HEK293 (cell line): ENCODE data around the gene FOXB2.

Experiments
- CTCF ChIA-PET: fragments of 350-600 bp; formaldehyde crosslinking; extraction: SDS; loops from one replicate; lab custom pipeline; 2021; ENCODE audit warnings: antibody characterized with exemption; lab: Yijun Ruan, JAX
- POLR2A ChIA-PET: fragments of 300-600 bp; formaldehyde crosslinking; extraction: SDS; loops from one replicate; lab custom pipeline; 2020; ENCODE audit warnings: antibody characterized with exemption, inconsistent platforms; lab: Yijun Ruan, JAX
- H3K27ac ChIP-seq: fragments of 200-500 bp; sonication (Bioruptor generic); 2 replicates; pipeline ENCODE4 v1.5.1; 2014; ENCODE audit warnings: low read depth, low read length, control low read depth, inconsistent platforms; ENCODE audit errors: extremely low read depth
- H3K36me3 ChIP-seq, 2 experiments: fragments of 200-500 bp in 1 of 2; sonication (Bioruptor generic) in 1 of 2; 1 replicate in 1 of 2; 2 replicates in 1 of 2; pipeline ENCODE4 v1.5.1; 2014 to 2017; ENCODE audit warnings: inconsistent platforms in 2 of 2, low read length in 2 of 2; ENCODE audit not compliant: control insufficient read depth in 2 of 2, insufficient read depth in 1 of 2
- H3K4me1 ChIP-seq: fragments of 200-500 bp; sonication (Bioruptor generic); 2 replicates; pipeline ENCODE4 v1.5.1; 2014; ENCODE audit warnings: mild to moderate bottlenecking, low read length, inconsistent platforms; ENCODE audit not compliant: control insufficient read depth, insufficient read depth
- H3K4me3 ChIP-seq: 2 replicates; pipeline ENCODE4 v1.5.1; 2011; ENCODE audit warnings: low read depth, mild to moderate bottlenecking, control low read depth, low read length, moderate library complexity
- H3K9me3 ChIP-seq: fragments of 200-500 bp; sonication (Bioruptor generic); 2 replicates; pipeline ENCODE4 v1.5.1; 2014; ENCODE audit warnings: low read depth, low read length, inconsistent platforms; ENCODE audit not compliant: control insufficient read depth, insufficient read depth
- AEBP2 ChIP-seq: fragments of 450-650 bp; formaldehyde crosslinking; IDR thresholded peaks from 2 replicates; pipeline ENCODE4 v1.5.1; 2016; ENCODE audit warnings: missing biosample characterization, missing genetic modification characterization, borderline replicate concordance
- OSR2 ChIP-seq: fragments of 450-650 bp; formaldehyde crosslinking; IDR thresholded peaks from 2 replicates; pipeline ENCODE4 v1.5.1; 2016; ENCODE audit warnings: missing biosample characterization, missing genetic modification characterization
- SETDB1 ChIP-seq: IDR thresholded peaks from one replicate; pipeline ENCODE4 v1.6.1; 2017; ENCODE audit warnings: mild to moderate bottlenecking, low read length, moderate library complexity, mixed read lengths; ENCODE audit not compliant: insufficient read length
- SP7 ChIP-seq: fragments of 450-650 bp; formaldehyde crosslinking; IDR thresholded peaks from 2 replicates; pipeline ENCODE4 v1.5.1; 2016; ENCODE audit warnings: missing biosample characterization, missing genetic modification characterization
- ZBTB7A ChIP-seq: fragments of 450-650 bp; formaldehyde crosslinking; IDR thresholded peaks from 2 replicates; pipeline ENCODE4 v1.5.1; 2016; ENCODE audit warnings: low read depth, missing biosample characterization, missing genetic modification characterization
- ZNF114 ChIP-seq: fragments of 450-650 bp; formaldehyde crosslinking; IDR thresholded peaks from 2 replicates; pipeline ENCODE4 v1.5.0; 2017; ENCODE audit warnings: missing biosample characterization, missing genetic modification characterization
- ZNF248 ChIP-seq: fragments of 450-650 bp; formaldehyde crosslinking; IDR thresholded peaks from 2 replicates; pipeline ENCODE4 v1.5.1; 2017; ENCODE audit warnings: missing biosample characterization, missing genetic modification characterization
- ZNF311 ChIP-seq: fragments of 450-650 bp; formaldehyde crosslinking; IDR thresholded peaks from 2 replicates; pipeline ENCODE4 v1.5.1; 2017; ENCODE audit warnings: missing biosample characterization, missing genetic modification characterization, borderline replicate concordance
- ZNF335 ChIP-seq: fragments of 450-650 bp; formaldehyde crosslinking; conservative IDR thresholded peaks from 2 replicates; pipeline ENCODE4 v1.5.1; 2016; ENCODE audit warnings: missing biosample characterization, missing genetic modification characterization
- ZNF391 ChIP-seq: fragments of 450-650 bp; formaldehyde crosslinking; IDR thresholded peaks from 2 replicates; pipeline ENCODE4 v1.5.1; 2016; ENCODE audit warnings: low read depth, missing biosample characterization, missing genetic modification characterization, borderline replicate concordance
- ZNF423 ChIP-seq: fragments of 450-650 bp; formaldehyde crosslinking; IDR thresholded peaks from 2 replicates; pipeline ENCODE4 v1.5.1; 2016; ENCODE audit warnings: missing biosample characterization, missing genetic modification characterization
- ZNF558 ChIP-seq: fragments of 450-650 bp; formaldehyde crosslinking; IDR thresholded peaks from 2 replicates; pipeline ENCODE4 v1.5.1; 2016; ENCODE audit warnings: missing biosample characterization, missing genetic modification characterization
- ZNF596 ChIP-seq: fragments of 450-650 bp; IDR thresholded peaks from 2 replicates; pipeline ENCODE4 v1.5.0; 2018; ENCODE audit warnings: missing biosample characterization, mild to moderate bottlenecking, missing genetic modification characterization, moderate library complexity
- ZNF707 ChIP-seq: fragments of 450-650 bp; formaldehyde crosslinking; IDR thresholded peaks from 2 replicates; pipeline ENCODE4 v1.5.1; 2016; ENCODE audit warnings: missing biosample characterization, missing genetic modification characterization
- ZNF76 ChIP-seq: fragments of 450-650 bp; formaldehyde crosslinking; IDR thresholded peaks from 2 replicates; pipeline ENCODE4; 2016; ENCODE audit warnings: low read depth, missing biosample characterization, missing genetic modification characterization, borderline replicate concordance
- TF ChIP-seq, protein P1 (sequence below): fragments of 450-650 bp; formaldehyde crosslinking; IDR thresholded peaks from 2 replicates; pipeline ENCODE4 v1.5.1; 2016; ENCODE audit warnings: missing biosample characterization, missing genetic modification characterization
- TF ChIP-seq, protein P2 (sequence below): fragments of 450-650 bp; formaldehyde crosslinking; IDR thresholded peaks from 2 replicates; pipeline ENCODE4 v1.5.1; 2016; ENCODE audit warnings: missing biosample characterization, missing genetic modification characterization
- TF ChIP-seq, protein P3 (sequence below): fragments of 450-650 bp; formaldehyde crosslinking; optimal IDR thresholded peaks from 2 replicates; pipeline ENCODE3; 2016; ENCODE audit warnings: missing biosample characterization, mild to moderate bottlenecking, missing genetic modification characterization

FOXB2 gene

GRCh38 chr9:76988941-76989340 lies 30.5 kb upstream of the FOXB2 start:
- CTCF ChIA-PET = interaction anchor here (0.5 to 1.2 kb wide), 8 partner anchors 21 to 214 kb away, joined by 3 to 6 read pairs (median 4); no protein-coding TSS in a partner anchor
- TF ChIP-seq ZNF707 (no peak), ZBTB7A (tag by site-specific recombination) (no peak), SETDB1 (no peak), OSR2 (tag by site-specific recombination) (no peak), ZNF311 (tag by site-specific recombination) (no peak), SP7 (tag by site-specific recombination) (no peak), ZNF76 (tag by site-specific recombination) (no peak), ZNF596 (tag by site-specific recombination) (no peak), ZNF248 (tag by site-specific recombination) (no peak), ZNF391 (tag by site-specific recombination) (no peak), ZNF558 (tag by site-specific recombination) (no peak)
- TF ChIP-seq, protein P1, sequence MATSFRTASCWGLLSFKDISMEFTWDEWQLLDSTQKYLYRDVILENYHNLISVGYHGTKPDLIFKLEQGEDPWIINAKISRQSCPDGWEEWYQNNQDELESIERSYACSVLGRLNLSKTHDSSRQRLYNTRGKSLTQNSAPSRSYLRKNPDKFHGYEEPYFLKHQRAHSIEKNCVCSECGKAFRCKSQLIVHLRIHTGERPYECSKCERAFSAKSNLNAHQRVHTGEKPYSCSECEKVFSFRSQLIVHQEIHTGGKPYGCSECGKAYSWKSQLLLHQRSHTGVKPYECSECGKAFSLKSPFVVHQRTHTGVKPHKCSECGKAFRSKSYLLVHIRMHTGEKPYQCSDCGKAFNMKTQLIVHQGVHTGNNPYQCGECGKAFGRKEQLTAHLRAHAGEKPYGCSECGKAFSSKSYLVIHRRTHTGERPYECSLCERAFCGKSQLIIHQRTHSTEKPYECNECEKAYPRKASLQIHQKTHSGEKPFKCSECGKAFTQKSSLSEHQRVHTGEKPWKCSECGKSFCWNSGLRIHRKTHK = no peak
- TF ChIP-seq, protein P2, sequence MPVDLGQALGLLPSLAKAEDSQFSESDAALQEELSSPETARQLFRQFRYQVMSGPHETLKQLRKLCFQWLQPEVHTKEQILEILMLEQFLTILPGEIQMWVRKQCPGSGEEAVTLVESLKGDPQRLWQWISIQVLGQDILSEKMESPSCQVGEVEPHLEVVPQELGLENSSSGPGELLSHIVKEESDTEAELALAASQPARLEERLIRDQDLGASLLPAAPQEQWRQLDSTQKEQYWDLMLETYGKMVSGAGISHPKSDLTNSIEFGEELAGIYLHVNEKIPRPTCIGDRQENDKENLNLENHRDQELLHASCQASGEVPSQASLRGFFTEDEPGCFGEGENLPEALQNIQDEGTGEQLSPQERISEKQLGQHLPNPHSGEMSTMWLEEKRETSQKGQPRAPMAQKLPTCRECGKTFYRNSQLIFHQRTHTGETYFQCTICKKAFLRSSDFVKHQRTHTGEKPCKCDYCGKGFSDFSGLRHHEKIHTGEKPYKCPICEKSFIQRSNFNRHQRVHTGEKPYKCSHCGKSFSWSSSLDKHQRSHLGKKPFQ = no peak
- Histone ChIP-seq H3K4me1 (no peaks in the 10 kb centered on the region), H3K4me3 (no peak overlapping the region), H3K27ac (no peak overlapping the region), H3K36me3 (no peaks in the 10 kb centered on the region), H3K9me3 (no peaks in the 10 kb centered on the region)
- POLR2A ChIA-PET = no interaction called here

- no peaks in the 10 kb centered on the region for H3K4me1 ChIP-seq
- POLR2A ChIA-PET = no interaction called here
- no peak overlapping the region for H3K4me3 ChIP-seq
- no peaks in the 10 kb centered on the region for H3K36me3 ChIP-seq
- TF ChIP-seq ZNF335 (tag by site-specific recombination) = no peak
- TF ChIP-seq, protein P3, sequence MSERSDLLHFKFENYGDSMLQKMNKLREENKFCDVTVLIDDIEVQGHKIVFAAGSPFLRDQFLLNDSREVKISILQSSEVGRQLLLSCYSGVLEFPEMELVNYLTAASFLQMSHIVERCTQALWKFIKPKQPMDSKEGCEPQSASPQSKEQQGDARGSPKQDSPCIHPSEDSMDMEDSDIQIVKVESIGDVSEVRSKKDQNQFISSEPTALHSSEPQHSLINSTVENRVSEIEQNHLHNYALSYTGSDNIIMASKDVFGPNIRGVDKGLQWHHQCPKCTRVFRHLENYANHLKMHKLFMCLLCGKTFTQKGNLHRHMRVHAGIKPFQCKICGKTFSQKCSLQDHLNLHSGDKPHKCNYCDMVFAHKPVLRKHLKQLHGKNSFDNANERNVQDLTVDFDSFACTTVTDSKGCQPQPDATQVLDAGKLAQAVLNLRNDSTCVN = no peak
- TF ChIP-seq ZNF423 (tag by site-specific recombination) = no peak
- TF ChIP-seq AEBP2 (tag by site-specific recombination) = no peak
- no peak for TF ChIP-seq ZNF114
- no peak overlapping the region for H3K27ac ChIP-seq
- CTCF ChIA-PET = interaction anchor here (0.6 to 1.4 kb wide), 5 partner anchors 56 to 1746 kb away, joined by 3 to 7 read pairs (median 5); no protein-coding TSS in a partner anchor
- no peaks in the 10 kb centered on the region for H3K9me3 ChIP-seq
Observed at GRCh38 chr9:76989501-76989900, 30.0 kb upstream of the FOXB2 start.
